ENCODE measurements around the gene CCDC27. TPM values are rescaled to one million over a fixed set of nuclear protein-coding genes. Genes with fewer than 3 reads are reported as not detected.

Gene CCDC27
- total RNA-seq, 1 donor from 2014 or later, result 0.08 TPM

DNA sequence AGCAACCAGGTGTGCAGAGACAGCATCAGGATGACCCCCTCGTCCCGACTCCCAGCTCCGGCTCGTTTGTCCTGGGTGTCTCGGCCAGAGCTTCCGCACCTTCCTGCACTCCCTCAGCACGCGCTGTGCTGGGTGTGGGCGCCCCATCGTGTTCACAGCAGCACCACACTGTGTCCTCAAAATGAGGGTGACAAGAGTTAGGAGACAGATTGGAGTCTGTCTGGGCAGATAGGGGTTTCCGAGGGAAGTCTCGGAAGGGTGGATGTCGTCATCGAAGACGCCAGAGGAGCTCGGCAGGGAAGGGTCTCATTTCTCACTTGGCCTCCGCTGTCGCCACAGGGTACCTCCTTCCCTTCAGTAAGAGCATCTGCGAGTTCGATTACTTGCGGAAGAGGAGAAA lies 4.1 kb downstream of the CCDC27 start:
- H3K27ac ChIP-seq (replicated peaks), result no peak overlapping the region
- DNase-seq, result no peak
- no peaks in the 10 kb centered on the region for H3K4me1 ChIP-seq
- peaks cover 8% of the 10 kb centered on the region for H3K9me3 ChIP-seq (replicated peaks)
- no peaks in the 10 kb centered on the region for H3K36me3 ChIP-seq
- TF ChIP-seq, protein P1, sequence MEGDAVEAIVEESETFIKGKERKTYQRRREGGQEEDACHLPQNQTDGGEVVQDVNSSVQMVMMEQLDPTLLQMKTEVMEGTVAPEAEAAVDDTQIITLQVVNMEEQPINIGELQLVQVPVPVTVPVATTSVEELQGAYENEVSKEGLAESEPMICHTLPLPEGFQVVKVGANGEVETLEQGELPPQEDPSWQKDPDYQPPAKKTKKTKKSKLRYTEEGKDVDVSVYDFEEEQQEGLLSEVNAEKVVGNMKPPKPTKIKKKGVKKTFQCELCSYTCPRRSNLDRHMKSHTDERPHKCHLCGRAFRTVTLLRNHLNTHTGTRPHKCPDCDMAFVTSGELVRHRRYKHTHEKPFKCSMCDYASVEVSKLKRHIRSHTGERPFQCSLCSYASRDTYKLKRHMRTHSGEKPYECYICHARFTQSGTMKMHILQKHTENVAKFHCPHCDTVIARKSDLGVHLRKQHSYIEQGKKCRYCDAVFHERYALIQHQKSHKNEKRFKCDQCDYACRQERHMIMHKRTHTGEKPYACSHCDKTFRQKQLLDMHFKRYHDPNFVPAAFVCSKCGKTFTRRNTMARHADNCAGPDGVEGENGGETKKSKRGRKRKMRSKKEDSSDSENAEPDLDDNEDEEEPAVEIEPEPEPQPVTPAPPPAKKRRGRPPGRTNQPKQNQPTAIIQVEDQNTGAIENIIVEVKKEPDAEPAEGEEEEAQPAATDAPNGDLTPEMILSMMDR (IDR thresholded peaks at IDR 0.05; ENCODE audit: borderline replicate concordance), result no peak
- peaks cover 97% of the 10 kb centered on the region for H3K27me3 ChIP-seq (ENCODE audit: low read depth)
- intact Hi-C loops (cut with micrococcal nuclease), result no loop called here
- no peak overlapping the region for H3K4me3 ChIP-seq

DNA sequence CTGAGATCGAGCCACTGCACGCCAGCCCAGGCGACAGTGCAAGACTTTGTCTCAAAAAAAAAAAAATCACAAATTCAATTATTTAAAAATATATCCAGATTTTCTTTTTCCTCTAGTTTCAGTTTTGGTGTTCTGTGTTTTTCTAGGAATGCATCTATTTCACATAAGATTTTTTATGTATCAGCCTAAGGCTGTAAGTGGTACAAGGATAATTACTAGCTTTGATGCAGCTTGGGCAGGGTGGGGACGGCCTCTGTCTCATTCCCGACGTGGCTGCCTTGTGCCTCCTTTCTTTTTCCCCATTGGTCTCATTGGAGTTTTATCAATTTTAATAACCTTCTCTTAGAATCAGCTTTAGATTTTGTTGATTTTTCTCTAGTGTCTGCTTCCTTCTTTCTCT lies 6.9 kb downstream of the CCDC27 start:
- DNase-seq, result no peak
- Histone ChIP-seq H3K4me3 (no peak overlapping the region), H3K4me1 (no peaks in the 10 kb centered on the region), H3K27me3 (ENCODE audit: low read depth) (peaks cover 98% of the 10 kb centered on the region), H3K27ac (replicated peaks) (no peak overlapping the region), H3K9me3 (replicated peaks) (peaks cover 8% of the 10 kb centered on the region), H3K36me3 (no peaks in the 10 kb centered on the region)
- TF ChIP-seq, protein P1 (IDR thresholded peaks at IDR 0.05; ENCODE audit: borderline replicate concordance), result no peak
- intact Hi-C loops (cut with micrococcal nuclease), result no loop called here

DNA sequence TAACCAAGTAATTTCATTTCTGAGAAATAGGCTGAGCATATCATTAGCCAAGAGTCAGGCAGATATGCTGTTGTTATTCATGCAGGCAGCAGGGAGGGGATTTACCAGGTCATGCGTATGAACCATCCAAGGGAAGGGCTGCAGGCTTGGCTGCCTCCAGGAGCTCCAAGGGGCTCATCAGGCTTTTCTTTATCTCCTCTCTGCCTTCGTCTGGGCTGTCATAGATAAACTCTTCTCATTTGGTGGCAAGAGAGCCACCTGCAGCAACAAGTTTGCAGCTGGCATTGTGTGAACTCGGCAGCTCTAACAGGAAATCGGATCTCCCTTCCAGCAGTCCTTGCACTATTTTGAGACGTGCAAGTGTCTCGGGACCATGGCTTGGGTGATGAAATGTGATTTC lies 7.5 kb downstream of the CCDC27 start:
- Histone ChIP-seq H3K4me3 (no peak overlapping the region), H3K36me3 (no peaks in the 10 kb centered on the region), H3K4me1 (no peaks in the 10 kb centered on the region), H3K27ac (replicated peaks) (no peak overlapping the region), H3K27me3 (ENCODE audit: low read depth) (peaks cover 95% of the 10 kb centered on the region), H3K9me3 (replicated peaks) (peaks cover 8% of the 10 kb centered on the region)
- TF ChIP-seq, protein P1 (IDR thresholded peaks at IDR 0.05; ENCODE audit: borderline replicate concordance), result no peak
- DNase-seq, result no peak
- intact Hi-C loops (cut with micrococcal nuclease), result no loop called here

DNA sequence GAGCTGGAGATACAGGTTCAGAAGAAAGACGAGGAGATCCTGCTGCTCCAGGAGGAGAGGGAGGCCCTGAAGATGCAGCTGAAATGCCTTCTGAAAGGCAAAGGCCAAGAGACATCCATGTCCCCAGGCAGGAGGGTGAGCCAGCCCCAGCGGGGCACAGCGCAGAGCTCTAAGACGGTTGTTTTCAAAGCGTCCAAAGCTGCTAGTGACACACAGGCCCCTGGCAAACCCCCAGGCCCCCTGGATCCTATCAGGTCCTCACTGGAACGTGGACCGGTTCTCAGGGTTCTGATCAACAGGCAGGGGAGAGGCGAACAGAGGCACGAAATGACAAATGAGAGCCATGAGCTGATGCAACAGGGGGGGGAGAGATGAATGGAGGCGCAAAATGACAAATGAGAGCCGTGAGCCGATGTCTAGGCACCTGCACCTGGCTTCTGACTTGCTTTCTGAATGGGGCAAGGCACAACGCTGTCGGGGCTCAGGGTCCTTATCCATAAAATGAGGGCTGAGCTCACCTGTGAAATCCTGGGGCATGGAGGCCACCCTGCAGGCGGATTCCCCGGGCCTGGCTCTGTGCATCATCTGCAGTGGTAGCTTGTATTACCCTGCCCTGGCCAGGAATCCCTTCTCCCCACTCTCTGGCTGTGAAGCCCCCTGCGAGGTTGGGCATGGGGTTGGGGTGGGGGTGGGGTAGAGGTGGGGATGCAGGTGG lies 9.2 kb downstream of the CCDC27 start:
- Histone ChIP-seq H3K36me3 (no peaks in the 10 kb centered on the region), H3K4me3 (no peak overlapping the region), H3K4me1 (no peaks in the 10 kb centered on the region), H3K27ac (replicated peaks) (no peak overlapping the region), H3K27me3 (ENCODE audit: low read depth) (peaks cover 84% of the 10 kb centered on the region), H3K9me3 (replicated peaks) (peaks cover 8% of the 10 kb centered on the region)
- intact Hi-C loops (cut with micrococcal nuclease), result no loop called here
- TF ChIP-seq, protein P1 (IDR thresholded peaks at IDR 0.05; ENCODE audit: borderline replicate concordance), result no peak
- no peak for DNase-seq

DNA sequence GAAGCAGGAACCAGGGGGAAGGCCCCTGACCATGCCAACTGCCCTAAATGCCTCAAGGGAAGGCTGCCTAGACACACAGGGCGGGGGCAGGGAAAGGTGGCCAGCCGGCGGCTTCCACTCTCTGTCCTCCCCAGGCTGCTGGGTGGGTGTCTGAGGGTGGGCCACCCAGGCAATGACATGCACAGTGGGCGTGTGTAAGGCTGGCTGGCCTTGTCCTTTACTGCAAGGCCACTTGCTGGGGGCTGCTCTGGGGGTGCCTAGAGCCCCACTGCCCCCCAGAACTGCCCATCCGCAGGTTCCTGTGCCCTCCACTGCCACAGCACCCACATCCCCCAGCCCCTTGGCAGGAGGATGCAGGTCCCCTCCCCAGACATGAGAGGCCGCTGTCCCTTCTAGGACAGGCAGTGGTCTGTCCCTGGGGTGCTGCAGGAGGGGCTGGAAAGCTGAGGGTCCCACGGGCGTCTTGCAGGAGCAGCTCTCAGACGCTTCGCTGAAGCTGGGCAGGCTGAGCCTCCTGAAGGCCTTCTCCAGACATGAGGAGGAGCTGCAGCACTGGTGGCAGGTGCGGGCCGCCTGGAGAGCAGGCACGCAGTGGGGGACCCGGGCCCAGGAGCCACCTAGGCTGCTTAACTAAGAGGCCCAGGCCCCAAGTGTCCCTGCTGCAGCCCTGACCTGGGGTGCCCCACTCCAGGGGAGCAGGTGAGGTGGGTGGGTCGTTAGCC lies 10.1 kb downstream of the CCDC27 start:
- H3K27me3 ChIP-seq (ENCODE audit: low read depth), result peaks cover 85% of the 10 kb centered on the region
- DNase-seq, result no peak
- intact Hi-C loops (cut with micrococcal nuclease), result no loop called here

More for the DNA sequence above, 10.1 kb downstream of the CCDC27 start:
- no peaks in the 10 kb centered on the region for H3K4me1 ChIP-seq
- H3K4me3 ChIP-seq, result no peak overlapping the region
- no peak overlapping the region for H3K27ac ChIP-seq (replicated peaks)
- peaks cover 8% of the 10 kb centered on the region for H3K9me3 ChIP-seq (replicated peaks)
- no peaks in the 10 kb centered on the region for H3K36me3 ChIP-seq
- TF ChIP-seq, protein P1 (IDR thresholded peaks at IDR 0.05; ENCODE audit: borderline replicate concordance), result no peak

Data from left ventricle myocardium inferior (tissue), 1 donor.